ENCODE results near the gene WDR90.

The WDR90 gene

DNA sequence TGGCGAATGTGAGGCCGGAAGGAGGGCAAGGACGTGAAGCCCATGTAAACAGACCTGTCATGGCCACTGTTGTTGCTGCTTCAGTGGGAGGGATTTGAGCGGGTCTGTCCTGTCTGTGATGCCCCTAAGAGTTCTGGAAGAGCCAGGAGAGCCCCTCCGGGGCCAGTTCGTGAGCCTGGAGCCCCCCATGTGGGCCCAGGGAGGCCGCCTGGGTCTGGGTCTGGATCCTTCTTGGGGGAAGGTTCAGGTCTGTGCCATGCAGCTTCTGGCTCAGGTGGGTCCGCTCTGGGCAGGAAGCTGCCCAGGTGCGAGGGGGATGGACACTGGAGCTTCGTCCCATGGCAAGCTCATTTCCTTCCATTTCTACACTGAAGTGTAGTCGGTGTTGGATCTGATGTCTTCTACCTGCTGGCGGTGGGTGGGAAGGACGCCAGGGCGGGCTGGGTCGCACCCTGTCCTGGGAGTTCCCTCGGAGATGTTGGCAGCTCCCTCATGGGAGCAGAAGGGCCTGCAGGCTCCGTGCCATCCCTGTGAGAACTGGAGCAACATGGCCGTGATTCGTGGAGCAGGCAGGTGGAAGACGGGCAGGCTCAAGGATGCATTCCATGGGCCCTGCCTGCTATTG, 29.6 kb upstream of the WDR90 start:
- H3K4me3 ChIP-seq (ENCODE audit: low read depth, low read length), result no peak overlapping the region
- no peaks in the 10 kb centered on the region for H3K27me3 ChIP-seq (ENCODE audit: control insufficient read depth, insufficient read depth, low read length)
- H3K36me3 ChIP-seq (ENCODE audit: control insufficient read depth, insufficient read depth, low read length), result no peaks in the 10 kb centered on the region
- H3K9ac ChIP-seq (ENCODE audit: low read depth, low read length), result no peak overlapping the region
- H3K4me1 ChIP-seq (ENCODE audit: control insufficient read depth, insufficient read depth, low read length), result no peaks in the 10 kb centered on the region
- H3K9me3 ChIP-seq (ENCODE audit: control insufficient read depth, insufficient read depth, low read length), result no peaks in the 10 kb centered on the region

- no peaks in the 10 kb centered on the region for H3K9me3 ChIP-seq (ENCODE audit: control insufficient read depth, insufficient read depth, low read length)
- H3K9ac ChIP-seq (ENCODE audit: low read depth, low read length), result no peak overlapping the region
- H3K4me3 ChIP-seq (ENCODE audit: low read depth, low read length), result no peak overlapping the region
- H3K27me3 ChIP-seq (ENCODE audit: control insufficient read depth, insufficient read depth, low read length), result no peaks in the 10 kb centered on the region
- H3K4me1 ChIP-seq (ENCODE audit: control insufficient read depth, insufficient read depth, low read length), result no peaks in the 10 kb centered on the region
- peaks cover 1% of the 10 kb centered on the region for H3K36me3 ChIP-seq (ENCODE audit: control insufficient read depth, insufficient read depth, low read length)
Observed at GRCh38 chr16:620700-621525, 28.3 kb upstream of the WDR90 start.

DNA sequence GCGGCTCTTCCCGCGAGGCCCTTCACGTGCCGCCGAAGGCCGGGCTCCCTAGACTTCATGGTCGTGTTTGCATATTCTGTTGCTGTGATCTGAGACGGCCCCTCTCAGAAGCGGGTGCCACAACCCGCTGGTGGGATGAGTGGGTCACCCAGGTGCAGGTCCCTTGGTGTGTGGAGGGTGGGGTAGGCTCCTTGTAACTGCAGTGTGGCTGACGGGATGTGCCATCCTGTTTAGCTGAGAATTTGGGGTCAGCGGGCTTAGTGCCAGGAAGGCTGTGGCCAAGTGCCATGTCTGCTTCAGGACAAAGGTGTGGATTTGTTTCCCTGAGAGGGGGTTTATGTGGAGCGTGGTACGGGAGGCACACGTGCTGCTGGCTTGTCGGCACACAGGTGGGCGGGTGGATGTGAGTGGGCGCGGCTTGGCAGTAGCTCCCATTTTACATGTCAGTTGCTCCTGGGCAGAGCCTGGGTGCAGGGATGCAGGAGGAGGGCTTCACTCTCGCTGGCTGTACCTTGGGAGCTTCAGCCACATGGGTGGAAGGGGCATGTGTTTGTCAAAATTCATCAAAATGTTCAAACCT, 27.5 kb upstream of the WDR90 start:
- Histone ChIP-seq H3K36me3 (ENCODE audit: control insufficient read depth, insufficient read depth, low read length) (peaks cover 5% of the 10 kb centered on the region), H3K27me3 (ENCODE audit: control insufficient read depth, insufficient read depth, low read length) (no peaks in the 10 kb centered on the region), H3K9me3 (ENCODE audit: control insufficient read depth, insufficient read depth, low read length) (no peaks in the 10 kb centered on the region), H3K9ac (ENCODE audit: low read depth, low read length) (no peak overlapping the region), H3K4me1 (ENCODE audit: control insufficient read depth, insufficient read depth, low read length) (no peaks in the 10 kb centered on the region), H3K4me3 (ENCODE audit: low read depth, low read length) (no peak overlapping the region)

DNA sequence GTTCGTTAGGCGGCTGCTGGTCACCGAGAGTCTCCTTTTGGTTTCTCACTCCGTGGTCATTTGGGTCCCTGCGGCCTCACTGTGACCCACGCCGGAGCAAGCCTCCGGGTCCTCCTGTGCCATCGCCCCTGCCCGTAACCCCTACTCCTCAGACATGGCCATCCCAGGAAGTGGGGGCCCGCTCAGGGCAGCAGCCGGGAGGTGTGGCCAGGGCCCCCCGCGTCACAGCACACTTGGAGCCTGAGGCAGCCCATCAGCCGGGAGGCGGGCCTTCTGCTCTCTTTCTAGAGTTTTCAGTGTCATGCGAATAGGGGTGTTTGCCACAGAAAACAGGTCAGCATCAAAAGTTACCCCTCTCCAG, 26.3 kb upstream of the WDR90 start:
- H3K4me3 ChIP-seq (ENCODE audit: low read depth, low read length), result no peak overlapping the region
- no peaks in the 10 kb centered on the region for H3K4me1 ChIP-seq (ENCODE audit: control insufficient read depth, insufficient read depth, low read length)
- H3K9ac ChIP-seq (ENCODE audit: low read depth, low read length), result no peak overlapping the region
- H3K27me3 ChIP-seq (ENCODE audit: control insufficient read depth, insufficient read depth, low read length), result no peaks in the 10 kb centered on the region
- peaks cover 5% of the 10 kb centered on the region for H3K36me3 ChIP-seq (ENCODE audit: control insufficient read depth, insufficient read depth, low read length)
- H3K9me3 ChIP-seq (ENCODE audit: control insufficient read depth, insufficient read depth, low read length), result no peaks in the 10 kb centered on the region

DNA sequence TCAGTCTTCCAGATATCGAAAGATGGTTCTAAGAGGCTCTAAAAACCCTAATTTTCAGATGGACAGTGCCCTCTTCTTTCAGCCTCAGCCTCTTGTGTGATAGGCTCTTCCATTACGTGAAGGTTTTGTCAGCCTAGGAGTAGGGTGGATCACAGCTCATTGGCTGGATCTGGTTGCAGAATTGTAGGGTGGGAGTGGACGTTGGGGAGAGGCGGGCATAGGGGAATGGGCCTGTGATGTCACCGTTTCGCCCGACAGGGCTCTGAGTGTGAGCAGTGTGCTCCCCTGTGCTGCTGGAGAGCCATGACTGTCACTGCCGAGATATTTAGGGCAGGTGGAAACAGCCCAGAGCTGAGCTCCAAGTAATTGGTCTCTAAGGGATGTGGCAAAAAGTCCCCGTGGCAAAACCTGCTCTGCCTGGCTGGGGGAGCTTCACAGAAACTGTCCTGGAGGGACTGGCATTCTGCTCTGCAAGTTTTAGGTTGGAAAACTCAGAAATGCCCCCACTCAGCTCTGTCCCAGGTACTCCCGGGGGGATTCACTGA, 24.6 kb upstream of the WDR90 start:
- peaks cover 7% of the 10 kb centered on the region for H3K36me3 ChIP-seq (ENCODE audit: control insufficient read depth, insufficient read depth, low read length)
- no peak overlapping the region for H3K9ac ChIP-seq (ENCODE audit: low read depth, low read length)

DNA sequence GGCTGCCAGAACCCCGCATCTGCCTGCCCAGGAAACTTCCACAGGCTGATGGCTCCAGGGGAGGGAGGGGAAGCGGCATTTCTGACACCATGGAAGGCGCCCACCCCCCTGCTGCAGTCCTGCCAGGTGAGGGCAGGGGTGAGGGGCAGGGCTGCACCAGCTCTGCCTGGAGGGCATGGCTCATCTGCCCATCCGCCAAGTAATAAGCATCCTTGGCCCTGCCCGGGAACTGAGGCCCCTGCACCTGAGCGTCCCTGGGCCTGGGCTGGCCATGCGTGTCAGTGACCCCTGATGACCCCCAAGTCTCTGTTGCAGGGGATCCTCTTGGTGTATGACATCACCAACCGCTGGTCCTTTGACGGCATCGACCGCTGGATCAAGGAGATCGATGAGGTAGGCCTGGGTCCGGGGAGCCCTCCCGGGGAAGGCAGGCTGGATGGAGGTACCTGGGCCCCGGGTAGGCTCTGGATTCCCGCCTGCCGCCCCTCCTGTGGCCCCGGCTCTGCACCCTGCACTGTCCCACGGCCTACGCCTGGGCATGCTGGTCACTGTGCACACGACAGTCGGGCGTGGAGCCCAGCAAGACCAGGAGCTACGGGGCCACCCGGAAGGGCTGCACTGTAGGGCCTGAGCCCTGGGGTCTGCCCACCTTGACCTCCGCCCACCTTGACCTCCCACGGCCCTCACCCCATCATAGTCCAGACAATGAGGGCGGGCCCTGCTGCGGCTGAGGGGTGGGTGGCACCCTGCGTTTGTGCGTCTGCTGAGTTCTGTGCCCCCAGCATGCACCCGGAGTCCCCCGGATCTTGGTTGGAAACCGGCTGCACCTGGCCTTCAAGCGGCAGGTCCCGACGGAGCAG, 23.8 kb upstream of the WDR90 start:
- Histone ChIP-seq H3K27me3 (ENCODE audit: control insufficient read depth, insufficient read depth, low read length) (no peaks in the 10 kb centered on the region), H3K9me3 (ENCODE audit: control insufficient read depth, insufficient read depth, low read length) (no peaks in the 10 kb centered on the region), H3K36me3 (ENCODE audit: control insufficient read depth, insufficient read depth, low read length) (peaks cover 7% of the 10 kb centered on the region), H3K9ac (ENCODE audit: low read depth, low read length) (no peak overlapping the region), H3K4me3 (ENCODE audit: low read depth, low read length) (no peak overlapping the region), H3K4me1 (ENCODE audit: control insufficient read depth, insufficient read depth, low read length) (peaks cover 4% of the 10 kb centered on the region)

More for the DNA sequence above, 24.6 kb upstream of the WDR90 start:
- Histone ChIP-seq H3K4me1 (ENCODE audit: control insufficient read depth, insufficient read depth, low read length) (no peaks in the 10 kb centered on the region), H3K9me3 (ENCODE audit: control insufficient read depth, insufficient read depth, low read length) (no peaks in the 10 kb centered on the region), H3K27me3 (ENCODE audit: control insufficient read depth, insufficient read depth, low read length) (no peaks in the 10 kb centered on the region), H3K4me3 (ENCODE audit: low read depth, low read length) (no peak overlapping the region)

DNA sequence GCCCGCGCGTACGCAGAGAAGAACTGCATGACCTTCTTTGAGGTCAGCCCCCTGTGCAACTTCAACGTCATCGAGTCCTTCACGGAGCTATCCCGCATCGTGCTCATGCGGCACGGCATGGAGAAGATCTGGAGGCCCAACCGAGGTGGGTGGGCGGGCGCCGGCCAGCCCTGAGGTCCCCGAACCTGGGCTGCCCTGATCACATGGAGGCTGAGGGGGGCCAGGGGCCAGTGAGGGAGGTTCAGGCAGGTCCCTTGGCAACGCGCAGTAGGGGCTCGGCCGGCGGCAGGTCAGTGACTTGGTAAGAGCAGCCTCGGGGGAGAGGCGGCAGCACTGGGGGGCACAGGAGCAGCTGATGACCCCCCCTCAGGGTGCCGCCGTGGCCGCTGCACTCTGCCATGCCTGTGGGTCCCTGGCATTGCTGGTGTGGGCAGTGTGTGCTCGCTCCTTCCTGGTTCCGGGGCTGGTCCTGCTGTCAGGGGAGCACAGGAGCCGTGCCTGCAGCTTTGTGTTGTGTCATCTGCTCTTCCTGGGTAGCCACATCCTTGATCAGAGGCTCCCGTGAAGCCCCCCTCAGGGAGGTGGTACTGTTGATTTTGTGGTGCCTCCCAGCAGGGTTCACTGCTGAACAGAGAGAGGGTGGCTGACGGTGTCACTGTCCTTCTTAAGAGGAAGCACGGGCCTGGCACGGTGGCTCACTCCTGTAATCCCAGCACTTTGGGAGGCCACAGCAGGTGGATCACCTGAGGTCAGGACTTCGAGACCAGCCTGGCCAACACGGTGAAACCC, 23.0 kb upstream of the WDR90 start:
- Histone ChIP-seq H3K27me3 (ENCODE audit: control insufficient read depth, insufficient read depth, low read length) (no peaks in the 10 kb centered on the region), H3K36me3 (ENCODE audit: control insufficient read depth, insufficient read depth, low read length) (peaks cover 7% of the 10 kb centered on the region), H3K9ac (ENCODE audit: low read depth, low read length) (no peak overlapping the region), H3K4me3 (ENCODE audit: low read depth, low read length) (no peak overlapping the region), H3K9me3 (ENCODE audit: control insufficient read depth, insufficient read depth, low read length) (no peaks in the 10 kb centered on the region), H3K4me1 (ENCODE audit: control insufficient read depth, insufficient read depth, low read length) (peaks cover 4% of the 10 kb centered on the region)

DNA sequence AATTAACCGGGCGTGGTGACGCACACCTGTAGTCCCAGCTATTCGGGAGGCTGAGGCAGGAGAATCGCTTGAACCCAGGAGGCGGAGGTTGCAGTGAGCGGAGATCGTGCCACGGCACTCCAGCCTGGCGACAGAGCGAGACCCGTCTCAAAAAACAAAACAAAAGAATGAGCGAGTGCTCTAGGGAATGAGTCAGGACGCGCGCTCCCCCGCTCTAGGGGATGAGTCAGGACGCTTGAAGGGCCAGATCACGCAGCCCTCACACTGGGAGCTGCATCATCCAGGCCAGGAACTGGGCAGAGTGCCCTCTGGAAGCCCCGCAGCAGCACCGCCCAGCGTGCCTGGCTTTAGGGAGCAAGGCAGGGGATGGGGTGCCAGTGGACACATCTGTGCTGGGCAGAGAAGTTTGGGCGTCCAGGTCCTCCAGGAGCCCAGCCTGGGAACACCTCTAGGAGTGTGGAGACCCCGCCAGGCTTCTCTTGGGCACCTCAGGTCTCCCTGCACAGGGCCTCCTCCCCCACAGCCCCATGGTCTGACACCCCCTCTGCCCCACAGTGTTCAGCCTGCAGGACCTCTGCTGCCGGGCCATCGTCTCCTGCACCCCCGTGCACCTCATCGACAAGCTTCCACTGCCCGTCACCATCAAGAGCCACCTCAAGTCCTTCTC, 22.2 kb upstream of the WDR90 start:
- Histone ChIP-seq H3K36me3 (ENCODE audit: control insufficient read depth, insufficient read depth, low read length) (peaks cover 7% of the 10 kb centered on the region), H3K4me3 (ENCODE audit: low read depth, low read length) (no peak overlapping the region), H3K9me3 (ENCODE audit: control insufficient read depth, insufficient read depth, low read length) (no peaks in the 10 kb centered on the region), H3K27me3 (ENCODE audit: control insufficient read depth, insufficient read depth, low read length) (no peaks in the 10 kb centered on the region), H3K4me1 (ENCODE audit: control insufficient read depth, insufficient read depth, low read length) (peaks cover 4% of the 10 kb centered on the region), H3K9ac (ENCODE audit: low read depth, low read length) (no peak overlapping the region)

GRCh38 chr16:627454-628239, 21.5 kb upstream of the WDR90 start:
- Histone ChIP-seq H3K27me3 (ENCODE audit: control insufficient read depth, insufficient read depth, low read length) (no peaks in the 10 kb centered on the region), H3K36me3 (ENCODE audit: control insufficient read depth, insufficient read depth, low read length) (peaks cover 7% of the 10 kb centered on the region), H3K9me3 (ENCODE audit: control insufficient read depth, insufficient read depth, low read length) (no peaks in the 10 kb centered on the region), H3K9ac (ENCODE audit: low read depth, low read length) (no peak overlapping the region), H3K4me1 (ENCODE audit: control insufficient read depth, insufficient read depth, low read length) (peaks cover 4% of the 10 kb centered on the region), H3K4me3 (ENCODE audit: low read depth, low read length) (no peak overlapping the region)
